Neural progenitor cell (in vitro differentiated cells): Measurements from ENCODE around the gene NAT14.

Experiments
- EZH2phosphoT487 ChIP-seq: fragments of 200-600 bp; sonication (generic); IDR thresholded peaks from 2 replicates; pipeline ENCODE4 v1.6.1; 2017; ENCODE audit warnings: antibody characterized with exemption
- TF ChIP-seq, protein P1 (sequence below): fragments of 200-600 bp; sonication (generic); IDR thresholded peaks from 2 replicates; pipeline ENCODE4 v1.5.1; 2017; ENCODE audit warnings: antibody characterized with exemption, mild to moderate bottlenecking

- TF ChIP-seq, protein P1, sequence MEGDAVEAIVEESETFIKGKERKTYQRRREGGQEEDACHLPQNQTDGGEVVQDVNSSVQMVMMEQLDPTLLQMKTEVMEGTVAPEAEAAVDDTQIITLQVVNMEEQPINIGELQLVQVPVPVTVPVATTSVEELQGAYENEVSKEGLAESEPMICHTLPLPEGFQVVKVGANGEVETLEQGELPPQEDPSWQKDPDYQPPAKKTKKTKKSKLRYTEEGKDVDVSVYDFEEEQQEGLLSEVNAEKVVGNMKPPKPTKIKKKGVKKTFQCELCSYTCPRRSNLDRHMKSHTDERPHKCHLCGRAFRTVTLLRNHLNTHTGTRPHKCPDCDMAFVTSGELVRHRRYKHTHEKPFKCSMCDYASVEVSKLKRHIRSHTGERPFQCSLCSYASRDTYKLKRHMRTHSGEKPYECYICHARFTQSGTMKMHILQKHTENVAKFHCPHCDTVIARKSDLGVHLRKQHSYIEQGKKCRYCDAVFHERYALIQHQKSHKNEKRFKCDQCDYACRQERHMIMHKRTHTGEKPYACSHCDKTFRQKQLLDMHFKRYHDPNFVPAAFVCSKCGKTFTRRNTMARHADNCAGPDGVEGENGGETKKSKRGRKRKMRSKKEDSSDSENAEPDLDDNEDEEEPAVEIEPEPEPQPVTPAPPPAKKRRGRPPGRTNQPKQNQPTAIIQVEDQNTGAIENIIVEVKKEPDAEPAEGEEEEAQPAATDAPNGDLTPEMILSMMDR, result no peak
- peak; percentile 97 for TF ChIP-seq EZH2phosphoT487
Measured at GRCh38 chr19:55441692-55442321, 43.2 kb upstream of the NAT14 start.
